HepG2 (cell line): Measurements from ENCODE around the gene VIT. TPM values are rescaled to one million over a fixed set of nuclear protein-coding genes. Genes with fewer than 3 reads are reported as not detected.

Experiments
- ATAC-seq: fragments of 200-7000 bp; cut with Tn5 transposase; 3 replicates; pipeline ENCODE4 v1.9.1; 2020; ENCODE audit warnings: mild to moderate bottlenecking, moderate library complexity
- BruUV-seq: library from RNA; stranded (reverse); fragments of 400-500 nt; replicated peaks from 2 replicates; lab custom pipeline; 2021; lab: Mats Ljungman, UMichigan
- CTCF ChIA-PET: fragments of 300-600 bp; formaldehyde crosslinking; extraction: SDS; loops from one replicate; lab custom pipeline; 2021; ENCODE audit warnings: low total read pairs, inconsistent platforms, low intra/inter-chr PET ratio; lab: Yijun Ruan, JAX
- POLR2A ChIA-PET: fragments of 350-600 bp; sonication (Branson Sonifier 250); formaldehyde crosslinking; loops from one replicate; lab custom pipeline; 2020; ENCODE audit warnings: antibody characterized with exemption, inconsistent platforms; lab: Yijun Ruan, JAX
- DNase-seq: peaks from one replicate; pipeline ENCODE4 v3.0.0-alpha.2; 2015; ENCODE audit warnings: low spot score
- FAIRE-seq: peaks from 3 replicates; lab custom pipeline; 2011; peaks lifted over from hg19 to GRCh38; lab: Jason Lieb, UNC
- H2AFZ ChIP-seq: one replicate; pipeline ENCODE4 v1.6.1; 2011; ENCODE audit warnings: low read length, inconsistent platforms
- H3K27ac ChIP-seq: fragments of 300-600 bp; 3 replicates; pipeline ENCODE4 v1.8.0; 2011; ENCODE audit warnings: mixed run types, mild to moderate bottlenecking, mixed read lengths, low read length, inconsistent platforms; ENCODE audit not compliant: insufficient read depth; ENCODE audit errors: extremely low read length
- H3K27me3 ChIP-seq, 2 experiments: fragments of 200-600 bp in 1 of 2; 2 replicates in 1 of 2; 3 replicates in 1 of 2; pipeline versions ENCODE4 v1.6.0 to v1.8.0; 2011; ENCODE audit warnings: low read length in 2 of 2, mild to moderate bottlenecking in 2 of 2, moderate library complexity in 2 of 2, inconsistent platforms in 1 of 2; ENCODE audit not compliant: insufficient read depth in 2 of 2, control insufficient read depth in 1 of 2
- H3K36me3 ChIP-seq, 2 experiments: fragments of 200-600 bp in 1 of 2; replicated peaks in 1 of 2; 2 replicates in 1 of 2; 3 replicates in 1 of 2; pipeline versions ENCODE4 v1.5.1 to v1.8.0; 2011; ENCODE audit warnings: low read length in 2 of 2, inconsistent platforms in 1 of 2; ENCODE audit not compliant: insufficient read depth in 2 of 2, control insufficient read depth in 1 of 2
- H3K4me1 ChIP-seq: 2 replicates; pipeline ENCODE4 v1.5.1; 2012; ENCODE audit warnings: low read length, inconsistent platforms; ENCODE audit not compliant: insufficient read depth
- H3K4me2 ChIP-seq: 2 replicates; pipeline ENCODE4 v1.6.0; 2011; ENCODE audit warnings: low read depth, low read length, inconsistent platforms
- H3K4me3 ChIP-seq, 3 experiments: fragments of 200-600 bp in 1 of 3; sonication (generic), shearing (Covaris generic) in 1 of 3; replicated peaks in 1 of 3; 2 replicates each; pipeline ENCODE4 v1.5.1; 2011 to 2016; ENCODE audit warnings: low read length in 3 of 3, inconsistent platforms in 2 of 3, low read depth in 2 of 3, mild to moderate bottlenecking in 2 of 3, control low read depth in 1 of 3, mixed read lengths in 1 of 3; ENCODE audit not compliant: insufficient read depth in 1 of 3
- H3K79me2 ChIP-seq: one replicate; pipeline ENCODE4 v1.6.1; 2011; ENCODE audit warnings: low read length, inconsistent platforms; ENCODE audit not compliant: insufficient read depth
- H3K9ac ChIP-seq: 2 replicates; pipeline ENCODE4 v1.6.0; 2011; ENCODE audit warnings: mild to moderate bottlenecking, low read depth, low read length, inconsistent platforms; ENCODE audit not compliant: insufficient read depth
- H3K9me3 ChIP-seq: 2 replicates; pipeline ENCODE4 v1.5.1; 2012; ENCODE audit warnings: mild to moderate bottlenecking, low read length
- H4K20me1 ChIP-seq: 2 replicates; pipeline ENCODE4 v1.6.0; 2011; ENCODE audit warnings: inconsistent platforms, mild to moderate bottlenecking, low read length, moderate library complexity; ENCODE audit not compliant: insufficient read depth
- ATF6 ChIP-seq: sonication (generic); formaldehyde crosslinking; conservative IDR thresholded peaks from 2 replicates; pipeline ENCODE4 v1.4.0; 2020; ENCODE audit warnings: missing genetic modification reagents
- CEBPB ChIP-seq: IDR thresholded peaks from 2 replicates; pipeline ENCODE4 v1.6.1; 2011; ENCODE audit warnings: low read depth, low read length, improper control_type of control experiment, borderline replicate concordance
- TIGD3 ChIP-seq: sonication (generic); formaldehyde crosslinking; IDR thresholded peaks from 2 replicates; pipeline ENCODE4 v1.5.1; 2020; ENCODE audit warnings: mild to moderate bottlenecking, missing genetic modification reagents, borderline replicate concordance
- ZBTB25 ChIP-seq: IDR thresholded peaks from 2 replicates; pipeline ENCODE4 v1.6.1; 2018; ENCODE audit warnings: missing genetic modification reagents
- ZNF124 ChIP-seq: sonication (generic); formaldehyde crosslinking; IDR thresholded peaks from 2 replicates; pipeline ENCODE4 v1.4.0; 2020; ENCODE audit warnings: missing genetic modification reagents
- ZNF343 ChIP-seq: sonication (generic); formaldehyde crosslinking; IDR thresholded peaks from 2 replicates; pipeline ENCODE4 v1.4.0; 2020; ENCODE audit warnings: mild to moderate bottlenecking, missing genetic modification reagents
- ZNF737 ChIP-seq: sonication (generic); formaldehyde crosslinking; IDR thresholded peaks from 2 replicates; pipeline ENCODE4 v1.5.0; 2020; ENCODE audit warnings: missing genetic modification reagents, mild to moderate bottlenecking, borderline replicate concordance
- WGBS: methylation state at CpG from one replicate; pipeline ENCODE4 v1.1.6; 2017; ENCODE audit warnings: low lambda C conversion rate; 5-methylcytosine and 5-hydroxymethylcytosine counted together
- in situ Hi-C: cut with HindIII; loops from 2 replicates; pipeline ENCODE4 v1.10.0; 2017; ENCODE audit warnings: low pct_unique_long_range_greater_than_20kb; ENCODE audit not compliant: extremely low pct_ligation_motif_present
- intact Hi-C: fragments of 100-400 bp; cut with micrococcal nuclease; formaldehyde crosslinking; loops from one replicate; pipeline ENCODE4 v1.10.0; 2022; ENCODE audit not compliant: unreplicated experiment
- polyA plus RNA-seq, 8 experiments: library from polyadenylated mRNA; depleted of rRNA in 3 of 8; stranded (reverse) in 7 of 8; unstranded in 1 of 8; fragments of >200 nt; fragmentation: Illumina TruSeq in 4 of 8; extraction: Trizol in 4 of 8; gene quantifications; 2 replicates each; pipeline versions ENCODE4 v1.2.1 to v1.2.3, GENCODE V29; 2011 to 2016; ENCODE audit warnings: low read depth in 4 of 8, missing spikeins in 1 of 8, mixed read lengths in 1 of 8; ENCODE audit not compliant: insufficient read depth in 1 of 8
- total RNA-seq, 5 experiments: library from RNA; depleted of rRNA; stranded (reverse); fragments of >200 nt; fragmentation: Illumina TruSeq; extraction: Trizol; gene quantifications; 2 replicates each; pipeline ENCODE4 v1.2.3, GENCODE V29; 2016; ENCODE audit warnings: low read depth in 1 of 5
- TF ChIP-seq, protein P1 (sequence below): sonication (generic); formaldehyde crosslinking; IDR thresholded peaks from 2 replicates; pipeline ENCODE4 v1.5.0; 2020; ENCODE audit warnings: mild to moderate bottlenecking, missing genetic modification reagents
- TF ChIP-seq, protein P2 (sequence below): sonication (generic); formaldehyde crosslinking; IDR thresholded peaks from 2 replicates; pipeline ENCODE4 v1.8.0; 2022; ENCODE audit warnings: mild to moderate bottlenecking, missing genetic modification reagents

Gene VIT
- total and polyA plus RNA-seq, 2 of the 13 experiments (the other 11 are each of a cell fraction or from before 2014, with no cell fraction given): not detected

DNA sequence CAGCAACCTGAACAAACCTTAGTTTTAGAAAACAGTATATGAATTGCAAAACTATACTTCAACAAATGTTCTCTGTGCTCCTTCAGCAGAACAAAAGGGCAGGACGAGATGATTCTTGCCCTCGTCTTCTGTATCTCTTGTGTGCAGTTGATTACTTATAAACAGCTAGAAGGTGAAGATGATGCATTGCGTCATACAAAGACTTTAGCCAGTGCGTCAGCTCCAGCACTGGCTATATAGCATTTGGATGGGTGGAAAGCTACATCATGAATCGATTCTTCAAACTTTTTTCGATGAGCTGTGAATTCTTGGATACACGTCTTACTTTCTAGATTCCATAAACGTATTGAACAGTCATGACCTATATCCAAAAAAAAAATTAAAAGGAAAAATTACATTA lies 152.8 kb downstream of the VIT start:
- TF ChIP-seq ZNF124 (CRISPR knock-in tag) (no peak), TIGD3 (no peak), CEBPB (peak; percentile 38; the same call in 1 of the 2 replicates)
- no peak overlapping the region for H3K9ac ChIP-seq
- no peak for ATAC-seq
- H3K36me3 ChIP-seq: peaks cover 2 to 18% of the 10 kb centered on the region in 2 experiments; a peak in 2 of 5 replicates
- DNase-seq: no peak
- H3K4me1 ChIP-seq: no peaks in the 10 kb centered on the region
- no peak overlapping the region for H3K4me2 ChIP-seq
- no peaks in the 10 kb centered on the region for H3K9me3 ChIP-seq
- no peak for FAIRE-seq
- POLR2A ChIA-PET: no interaction called here
- H3K79me2 ChIP-seq: no peaks in the 10 kb centered on the region
- no peak overlapping the region for H3K27ac ChIP-seq
- CTCF ChIA-PET: no interaction called here
- no peaks in the 10 kb centered on the region for H4K20me1 ChIP-seq
- 97% methylated on average over 8 of the region's 8 CpGs for WGBS
- BruUV-seq: no TSS peak
- intact Hi-C loops: no loop called here
- H3K27me3 ChIP-seq: no peaks in the 10 kb centered on the region
- no peak overlapping the region for H2AFZ ChIP-seq
- H3K4me3 ChIP-seq: no peak overlapping the region
- in situ Hi-C loops: no loop called here

- peaks cover 12% of the 10 kb centered on the region for H3K4me1 ChIP-seq
- no peak overlapping the region for H3K27ac ChIP-seq
- POLR2A ChIA-PET: no interaction called here
- H3K4me3 ChIP-seq: no peak overlapping the region
- H3K9ac ChIP-seq: no peak overlapping the region
- no peaks in the 10 kb centered on the region for H4K20me1 ChIP-seq
- no peak for FAIRE-seq
- no peak overlapping the region for H3K4me2 ChIP-seq
- H3K79me2 ChIP-seq: no peaks in the 10 kb centered on the region
- ATAC-seq: no peak
- no peaks in the 10 kb centered on the region for H3K9me3 ChIP-seq
- BruUV-seq: no TSS peak
- H3K36me3 ChIP-seq: peaks cover 0 to 24% of the 10 kb centered on the region in 2 experiments; a peak in 2 of 5 replicates
- intact Hi-C loops: no loop called here
- CTCF ChIA-PET: no interaction called here
- in situ Hi-C loops: no loop called here
- H3K27me3 ChIP-seq: no peaks in the 10 kb centered on the region
- DNase-seq: no peak
- H2AFZ ChIP-seq: no peak overlapping the region
- 91% methylated on average over 2 of the region's 2 CpGs for WGBS
- TF ChIP-seq, protein P1, sequence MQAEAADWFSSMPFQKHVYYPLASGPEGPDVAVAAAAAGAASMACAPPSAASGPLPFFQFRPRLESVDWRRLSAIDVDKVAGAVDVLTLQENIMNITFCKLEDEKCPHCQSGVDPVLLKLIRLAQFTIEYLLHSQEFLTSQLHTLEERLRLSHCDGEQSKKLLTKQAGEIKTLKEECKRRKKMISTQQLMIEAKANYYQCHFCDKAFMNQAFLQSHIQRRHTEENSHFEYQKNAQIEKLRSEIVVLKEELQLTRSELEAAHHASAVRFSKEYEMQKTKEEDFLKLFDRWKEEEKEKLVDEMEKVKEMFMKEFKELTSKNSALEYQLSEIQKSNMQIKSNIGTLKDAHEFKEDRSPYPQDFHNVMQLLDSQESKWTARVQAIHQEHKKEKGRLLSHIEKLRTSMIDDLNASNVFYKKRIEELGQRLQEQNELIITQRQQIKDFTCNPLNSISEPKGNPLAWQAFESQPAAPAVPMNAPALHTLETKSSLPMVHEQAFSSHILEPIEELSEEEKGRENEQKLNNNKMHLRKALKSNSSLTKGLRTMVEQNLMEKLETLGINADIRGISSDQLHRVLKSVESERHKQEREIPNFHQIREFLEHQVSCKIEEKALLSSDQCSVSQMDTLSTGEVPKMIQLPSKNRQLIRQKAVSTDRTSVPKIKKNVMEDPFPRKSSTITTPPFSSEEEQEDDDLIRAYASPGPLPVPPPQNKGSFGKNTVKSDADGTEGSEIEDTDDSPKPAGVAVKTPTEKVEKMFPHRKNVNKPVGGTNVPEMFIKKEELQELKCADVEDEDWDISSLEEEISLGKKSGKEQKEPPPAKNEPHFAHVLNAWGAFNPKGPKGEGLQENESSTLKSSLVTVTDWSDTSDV: no peak
- no peak for TF ChIP-seq ATF6
- TF ChIP-seq ZBTB25 (CRISPR knock-in tag): no peak
- no peak for TF ChIP-seq ZNF737 (CRISPR knock-in tag)
- no peak for TF ChIP-seq ZNF343 (CRISPR knock-in tag)
- TF ChIP-seq, protein P2, sequence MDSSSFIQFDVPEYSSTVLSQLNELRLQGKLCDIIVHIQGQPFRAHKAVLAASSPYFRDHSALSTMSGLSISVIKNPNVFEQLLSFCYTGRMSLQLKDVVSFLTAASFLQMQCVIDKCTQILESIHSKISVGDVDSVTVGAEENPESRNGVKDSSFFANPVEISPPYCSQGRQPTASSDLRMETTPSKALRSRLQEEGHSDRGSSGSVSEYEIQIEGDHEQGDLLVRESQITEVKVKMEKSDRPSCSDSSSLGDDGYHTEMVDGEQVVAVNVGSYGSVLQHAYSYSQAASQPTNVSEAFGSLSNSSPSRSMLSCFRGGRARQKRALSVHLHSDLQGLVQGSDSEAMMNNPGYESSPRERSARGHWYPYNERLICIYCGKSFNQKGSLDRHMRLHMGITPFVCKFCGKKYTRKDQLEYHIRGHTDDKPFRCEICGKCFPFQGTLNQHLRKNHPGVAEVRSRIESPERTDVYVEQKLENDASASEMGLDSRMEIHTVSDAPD: no peak
Observed at GRCh38 chr2:36854241-36854640, 157.7 kb downstream of the VIT start.
